IPS-18c (cell line): Measurements from ENCODE around the gene ILDR2.

Source experiments
- H3K4me3 ChIP-seq: 2 replicates; pipeline ENCODE4 v1.7.0; 2013; ENCODE audit warnings: low read depth, mild to moderate bottlenecking, low read length, moderate library complexity; ENCODE audit not compliant: insufficient read depth
- H3K9me3 ChIP-seq: one replicate; pipeline ENCODE4 v1.6.1; 2013; ENCODE audit warnings: mild to moderate bottlenecking, low read length, moderate library complexity; ENCODE audit not compliant: control insufficient read depth, insufficient read depth

Gene ILDR2

GRCh38 chr1:166910396-166910994 is 64.8 kb downstream of the ILDR2 start:
- peaks cover 2% of the 10 kb centered on the region for H3K9me3 ChIP-seq

GRCh38 chr1:166908942-166909341 is 66.4 kb downstream of the ILDR2 start:
- peaks cover 2% of the 10 kb centered on the region for H3K9me3 ChIP-seq
- H3K4me3 ChIP-seq, result no peak overlapping the region

More at GRCh38 chr1:166910396-166910994, 64.8 kb downstream of the ILDR2 start:
- H3K4me3 ChIP-seq, result no peak overlapping the region

GRCh38 chr1:166907763-166908162 is 67.6 kb downstream of the ILDR2 start:
- Histone ChIP-seq H3K4me3 (no peak overlapping the region), H3K9me3 (no peaks in the 10 kb centered on the region)

GRCh38 chr1:166907051-166907450 is 68.3 kb downstream of the ILDR2 start:
- no peak overlapping the region for H3K4me3 ChIP-seq
- H3K9me3 ChIP-seq, result no peaks in the 10 kb centered on the region

- Histone ChIP-seq H3K9me3 (no peaks in the 10 kb centered on the region), H3K4me3 (no peak overlapping the region)
Observed at GRCh38 chr1:166906647-166907046, 68.7 kb downstream of the ILDR2 start.

- H3K9me3 ChIP-seq, result no peaks in the 10 kb centered on the region
- no peak overlapping the region for H3K4me3 ChIP-seq
Observed at GRCh38 chr1:166905900-166906299, 69.4 kb downstream of the ILDR2 start.

GRCh38 chr1:166905136-166905535 is 70.2 kb downstream of the ILDR2 start:
- Histone ChIP-seq H3K9me3 (no peaks in the 10 kb centered on the region), H3K4me3 (no peak overlapping the region)

GRCh38 chr1:166903232-166903631 is 72.1 kb downstream of the ILDR2 start:
- no peaks in the 10 kb centered on the region for H3K9me3 ChIP-seq
- H3K4me3 ChIP-seq, result no peak overlapping the region

GRCh38 chr1:166902279-166902678 is 73.1 kb downstream of the ILDR2 start:
- Histone ChIP-seq H3K4me3 (no peak overlapping the region), H3K9me3 (peaks cover 2% of the 10 kb centered on the region)

GRCh38 chr1:166900987-166901386 is 74.4 kb downstream of the ILDR2 start:
- no peak overlapping the region for H3K4me3 ChIP-seq

GRCh38 chr1:166899769-166900168 is 75.6 kb downstream of the ILDR2 start:
- H3K9me3 ChIP-seq, result peaks cover 2% of the 10 kb centered on the region

More at GRCh38 chr1:166900987-166901386, 74.4 kb downstream of the ILDR2 start:
- peaks cover 2% of the 10 kb centered on the region for H3K9me3 ChIP-seq

GRCh38 chr1:166895766-166896165 is 79.6 kb downstream of the ILDR2 start:
- H3K9me3 ChIP-seq, result peaks cover 2% of the 10 kb centered on the region
- H3K4me3 ChIP-seq, result no peak overlapping the region

More at GRCh38 chr1:166899769-166900168, 75.6 kb downstream of the ILDR2 start:
- no peak overlapping the region for H3K4me3 ChIP-seq

- Histone ChIP-seq H3K4me3 (no peak overlapping the region), H3K9me3 (no peaks in the 10 kb centered on the region)
Observed at GRCh38 chr1:166889776-166890175, 85.6 kb downstream of the ILDR2 start.

- Histone ChIP-seq H3K9me3 (no peaks in the 10 kb centered on the region), H3K4me3 (no peak overlapping the region)
Observed at GRCh38 chr1:166888373-166889111, 86.8 kb downstream of the ILDR2 start.

- H3K4me3 ChIP-seq, result no peak overlapping the region
- no peaks in the 10 kb centered on the region for H3K9me3 ChIP-seq
Observed at GRCh38 chr1:166884971-166885370, 90.4 kb downstream of the ILDR2 start.

GRCh38 chr1:166884040-166884642 is 91.2 kb downstream of the ILDR2 start:
- Histone ChIP-seq H3K9me3 (no peaks in the 10 kb centered on the region), H3K4me3 (peak overlapping the region; percentile 47)

- no peaks in the 10 kb centered on the region for H3K9me3 ChIP-seq
Observed at GRCh38 chr1:166882893-166883292, 92.4 kb downstream of the ILDR2 start.

More at GRCh38 chr1:166882893-166883292, 92.4 kb downstream of the ILDR2 start:
- no peak overlapping the region for H3K4me3 ChIP-seq
